GM12801 (cell line): ENCODE results near the gene RGS19.

Experiments used
- CTCF ChIP-seq: IDR thresholded peaks from one replicate; pipeline ENCODE4 v1.5.1; 2011; ENCODE audit warnings: control low read depth; ENCODE audit not compliant: insufficient read length; ENCODE audit errors: extremely low read depth

The RGS19 gene

GRCh38 chr20:64105846-64106434 lies 26.6 kb upstream of the RGS19 start:
- TF ChIP-seq CTCF: no peak

- TF ChIP-seq CTCF: no peak
Observed at GRCh38 chr20:64104667-64105451, 25.5 kb upstream of the RGS19 start.

- no peak for TF ChIP-seq CTCF
Observed at GRCh38 chr20:64103871-64104666, 24.8 kb upstream of the RGS19 start.

- no peak for TF ChIP-seq CTCF
Observed at GRCh38 chr20:64102647-64103354, 23.5 kb upstream of the RGS19 start.

- no peak for TF ChIP-seq CTCF
Observed at GRCh38 chr20:64101731-64102621, 22.7 kb upstream of the RGS19 start.

- TF ChIP-seq CTCF: no peak
Observed at GRCh38 chr20:64100946-64101688, 21.8 kb upstream of the RGS19 start.
